HL-60 (cell line): ENCODE measurements around the gene STAT4.

Experiments
- GABPA ChIP-seq: IDR thresholded peaks from 2 replicates; pipeline ENCODE4 v1.6.1; 2012; ENCODE audit warnings: low read depth
- POLR2AphosphoS5 ChIP-seq: IDR thresholded peaks from 2 replicates; pipeline ENCODE4 v1.6.1; 2012; ENCODE audit warnings: low read depth
- TF ChIP-seq, protein P1 (sequence below): IDR thresholded peaks from one replicate; pipeline ENCODE4 v1.5.1; 2011; ENCODE audit warnings: low read length, control low read depth, inconsistent platforms; ENCODE audit not compliant: insufficient read depth

DNA sequence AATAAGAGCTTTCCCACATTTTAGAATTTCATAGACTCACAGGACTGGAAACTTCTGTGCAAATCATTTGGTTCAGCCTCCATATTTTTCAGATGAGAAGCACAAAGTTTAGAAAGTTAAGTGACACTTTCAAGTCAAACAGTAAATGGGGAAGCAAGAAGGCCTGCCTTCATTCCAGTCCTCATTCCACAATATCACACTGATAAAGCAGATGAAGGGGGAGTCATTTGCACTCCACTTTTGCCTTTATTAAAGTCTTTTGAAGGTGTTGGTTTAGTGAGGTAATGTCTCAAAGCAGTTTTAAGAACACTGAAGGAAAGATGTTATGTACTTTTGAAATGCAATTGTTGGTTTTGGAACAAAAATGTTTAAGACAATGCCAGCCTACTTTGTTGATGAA, 32.7 kb upstream of the STAT4 start:
- TF ChIP-seq GABPA (no peak), POLR2AphosphoS5 (no peak)
- TF ChIP-seq, protein P1, sequence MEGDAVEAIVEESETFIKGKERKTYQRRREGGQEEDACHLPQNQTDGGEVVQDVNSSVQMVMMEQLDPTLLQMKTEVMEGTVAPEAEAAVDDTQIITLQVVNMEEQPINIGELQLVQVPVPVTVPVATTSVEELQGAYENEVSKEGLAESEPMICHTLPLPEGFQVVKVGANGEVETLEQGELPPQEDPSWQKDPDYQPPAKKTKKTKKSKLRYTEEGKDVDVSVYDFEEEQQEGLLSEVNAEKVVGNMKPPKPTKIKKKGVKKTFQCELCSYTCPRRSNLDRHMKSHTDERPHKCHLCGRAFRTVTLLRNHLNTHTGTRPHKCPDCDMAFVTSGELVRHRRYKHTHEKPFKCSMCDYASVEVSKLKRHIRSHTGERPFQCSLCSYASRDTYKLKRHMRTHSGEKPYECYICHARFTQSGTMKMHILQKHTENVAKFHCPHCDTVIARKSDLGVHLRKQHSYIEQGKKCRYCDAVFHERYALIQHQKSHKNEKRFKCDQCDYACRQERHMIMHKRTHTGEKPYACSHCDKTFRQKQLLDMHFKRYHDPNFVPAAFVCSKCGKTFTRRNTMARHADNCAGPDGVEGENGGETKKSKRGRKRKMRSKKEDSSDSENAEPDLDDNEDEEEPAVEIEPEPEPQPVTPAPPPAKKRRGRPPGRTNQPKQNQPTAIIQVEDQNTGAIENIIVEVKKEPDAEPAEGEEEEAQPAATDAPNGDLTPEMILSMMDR = no peak
